ENCODE results near the gene IGSF22.

Gene IGSF22

DNA sequence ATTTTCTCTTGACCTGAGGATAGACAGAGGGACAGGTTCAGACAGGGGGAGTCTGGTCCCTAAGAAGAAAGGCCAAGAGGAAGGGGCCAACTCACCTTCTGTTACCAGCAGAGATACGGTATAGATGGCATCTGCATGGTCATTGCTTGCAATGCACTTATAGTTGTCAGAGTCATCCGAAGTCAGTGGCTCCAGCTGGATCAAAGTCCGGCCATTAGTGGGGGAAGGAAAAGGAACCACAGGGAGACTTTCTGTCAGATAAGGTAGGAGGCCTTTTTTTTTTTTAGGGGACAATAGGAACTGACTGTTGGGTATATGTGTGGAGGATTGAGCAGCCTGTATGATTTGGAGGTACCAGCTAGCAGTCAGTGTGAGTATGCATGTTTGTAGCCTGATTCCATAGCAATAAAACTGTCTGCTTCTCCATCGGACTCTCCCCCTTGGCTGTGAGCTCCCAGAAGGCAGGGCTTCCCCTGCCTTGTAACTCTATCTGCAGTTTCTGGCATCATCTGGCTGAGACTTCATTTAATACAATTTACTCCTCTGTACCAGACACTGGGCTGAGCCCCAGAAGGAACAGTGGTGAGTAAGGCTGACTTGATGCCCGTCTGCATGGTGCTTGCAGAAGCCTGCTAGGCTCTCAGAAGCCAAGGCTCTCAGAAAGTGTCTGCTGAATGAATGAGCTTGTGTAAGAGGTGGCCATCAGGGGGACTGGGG lies 5.7 kb downstream of the IGSF22 start:
- Mint-ChIP-seq H3K4me3 (peak overlapping the region; percentile 87), H3K36me3 (ENCODE audit: low read depth) (no peaks in the 10 kb centered on the region), H3K4me1 (peaks cover 44% of the 10 kb centered on the region), H3K27me3 (ENCODE audit: low read depth, poor library complexity) (peaks cover 42% of the 10 kb centered on the region), H3K9me3 (no peaks in the 10 kb centered on the region), H3K27ac (no peak overlapping the region)
- DNase-seq, result no peak
- TF ChIP-seq, protein P1, sequence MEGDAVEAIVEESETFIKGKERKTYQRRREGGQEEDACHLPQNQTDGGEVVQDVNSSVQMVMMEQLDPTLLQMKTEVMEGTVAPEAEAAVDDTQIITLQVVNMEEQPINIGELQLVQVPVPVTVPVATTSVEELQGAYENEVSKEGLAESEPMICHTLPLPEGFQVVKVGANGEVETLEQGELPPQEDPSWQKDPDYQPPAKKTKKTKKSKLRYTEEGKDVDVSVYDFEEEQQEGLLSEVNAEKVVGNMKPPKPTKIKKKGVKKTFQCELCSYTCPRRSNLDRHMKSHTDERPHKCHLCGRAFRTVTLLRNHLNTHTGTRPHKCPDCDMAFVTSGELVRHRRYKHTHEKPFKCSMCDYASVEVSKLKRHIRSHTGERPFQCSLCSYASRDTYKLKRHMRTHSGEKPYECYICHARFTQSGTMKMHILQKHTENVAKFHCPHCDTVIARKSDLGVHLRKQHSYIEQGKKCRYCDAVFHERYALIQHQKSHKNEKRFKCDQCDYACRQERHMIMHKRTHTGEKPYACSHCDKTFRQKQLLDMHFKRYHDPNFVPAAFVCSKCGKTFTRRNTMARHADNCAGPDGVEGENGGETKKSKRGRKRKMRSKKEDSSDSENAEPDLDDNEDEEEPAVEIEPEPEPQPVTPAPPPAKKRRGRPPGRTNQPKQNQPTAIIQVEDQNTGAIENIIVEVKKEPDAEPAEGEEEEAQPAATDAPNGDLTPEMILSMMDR (IDR thresholded peaks at IDR 0.05), result no peak

- H3K4me1 Mint-ChIP-seq, result peaks cover 8% of the 10 kb centered on the region
- H3K27ac Mint-ChIP-seq, result no peak overlapping the region
- no peaks in the 10 kb centered on the region for H3K9me3 Mint-ChIP-seq
- no peaks in the 10 kb centered on the region for H3K36me3 Mint-ChIP-seq (ENCODE audit: low read depth)
- H3K27me3 Mint-ChIP-seq (ENCODE audit: low read depth, poor library complexity), result peaks cover 71% of the 10 kb centered on the region
- no peak overlapping the region for H3K4me3 Mint-ChIP-seq
- TF ChIP-seq, protein P1 (IDR thresholded peaks at IDR 0.05), result no peak
- no peak for DNase-seq
These were observed 10.5 kb downstream of the IGSF22 start for GRCh38 chr11:18715476-18715875.

GRCh38 chr11:18714443-18714780 lies 11.6 kb downstream of the IGSF22 start:
- H3K4me1 Mint-ChIP-seq, result no peaks in the 10 kb centered on the region
- peaks cover 76% of the 10 kb centered on the region for H3K27me3 Mint-ChIP-seq (ENCODE audit: low read depth, poor library complexity)
- H3K4me3 Mint-ChIP-seq, result no peak overlapping the region
- no peak overlapping the region for H3K27ac Mint-ChIP-seq
- TF ChIP-seq, protein P1 (IDR thresholded peaks at IDR 0.05), result no peak
- no peak for DNase-seq
- H3K9me3 Mint-ChIP-seq, result no peaks in the 10 kb centered on the region
- H3K36me3 Mint-ChIP-seq (ENCODE audit: low read depth), result no peaks in the 10 kb centered on the region

GRCh38 chr11:18713646-18714442 lies 12.1 kb downstream of the IGSF22 start:
- Mint-ChIP-seq H3K27ac (no peak overlapping the region), H3K4me3 (no peak overlapping the region), H3K4me1 (no peaks in the 10 kb centered on the region), H3K36me3 (ENCODE audit: low read depth) (no peaks in the 10 kb centered on the region), H3K9me3 (no peaks in the 10 kb centered on the region), H3K27me3 (ENCODE audit: low read depth, poor library complexity) (peaks cover 80% of the 10 kb centered on the region)
- no peak for DNase-seq
- TF ChIP-seq, protein P1 (IDR thresholded peaks at IDR 0.05), result no peak

DNA sequence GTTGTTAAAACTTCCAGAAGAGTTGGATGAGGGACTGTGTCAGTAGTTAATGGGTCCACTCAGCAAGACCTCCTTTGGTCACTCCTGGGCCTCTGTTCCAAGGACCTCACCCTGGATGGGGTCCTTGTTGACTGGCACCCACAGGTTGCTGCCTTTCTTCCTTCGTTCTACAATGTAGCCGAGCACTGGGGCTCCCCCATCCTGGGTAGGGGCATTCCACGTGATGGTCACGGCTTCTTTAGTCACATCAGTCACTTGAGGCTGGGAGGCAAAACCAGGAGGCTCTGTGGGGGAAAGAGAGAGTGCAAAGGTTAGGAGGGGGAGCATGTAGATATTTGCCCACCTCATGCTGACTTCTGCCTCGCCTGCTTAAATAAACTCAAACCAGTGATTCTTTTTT lies 15.4 kb downstream of the IGSF22 start:
- Mint-ChIP-seq H3K4me1 (no peaks in the 10 kb centered on the region), H3K36me3 (ENCODE audit: low read depth) (no peaks in the 10 kb centered on the region), H3K9me3 (no peaks in the 10 kb centered on the region), H3K27me3 (ENCODE audit: low read depth, poor library complexity) (peaks cover 81% of the 10 kb centered on the region), H3K4me3 (no peak overlapping the region), H3K27ac (no peak overlapping the region)
- DNase-seq, result no peak
- TF ChIP-seq, protein P1 (IDR thresholded peaks at IDR 0.05), result no peak
